Stomach (tissue), 9 donors: Measurements from ENCODE around the gene CTIF. TPM values are rescaled to one million over a fixed set of nuclear protein-coding genes. Genes with fewer than 3 reads are reported as not detected.

Experiments used
- DNase-seq, 2 donors: peaks; one replicate each; pipeline versions ENCODE4 v3.0.0 to v3.0.0-alpha.2; 2013 to 2019
- H3K27ac ChIP-seq, 5 donors: fragments of 200-600 bp in 4 of 5; sonication (generic) in 4 of 5; one replicate each; pipeline ENCODE4 v1.5.1; 2013 to 2019; ENCODE audit warnings: mild to moderate bottlenecking in 1 of 5, moderate library complexity in 1 of 5
- H3K27me3 ChIP-seq, 3 donors: fragments of 200-600 bp; sonication (generic); one replicate each; pipeline ENCODE4 v1.5.1; 2017 to 2019; ENCODE audit warnings: mixed run types in 1 of 3
- H3K36me3 ChIP-seq, 4 donors: fragments of 200-600 bp; sonication (generic); 1 replicate in 3 of 4; 2 replicates in 1 of 4; pipeline ENCODE4 v1.5.1; 2016 to 2019
- H3K4me1 ChIP-seq, 4 donors: fragments of 200-600 bp; sonication (generic); one replicate each; pipeline ENCODE4 v1.5.1; 2016 to 2019
- H3K4me3 ChIP-seq, 4 donors: fragments of 200-600 bp; sonication (generic) in 3 of 4; one replicate each; pipeline ENCODE4 v1.5.1; 2016 to 2019; ENCODE audit warnings: mild to moderate bottlenecking in 1 of 4
- H3K9me3 ChIP-seq, 4 donors: fragments of 200-600 bp; sonication (generic); one replicate each; pipeline ENCODE4 v1.5.1; 2016 to 2019
- CTCF ChIP-seq, 7 experiments: fragments of 450-650 bp in 4 of 7; fragments of 200-600 bp in 3 of 7; sonication (generic) in 3 of 7; IDR thresholded peaks; one replicate each; pipeline ENCODE4 v1.5.1; 2016 to 2019; ENCODE audit warnings: antibody characterized with exemption in 7 of 7, control low read depth in 2 of 7, mild to moderate bottlenecking in 1 of 7
- EP300 ChIP-seq: sonication (generic); formaldehyde crosslinking; IDR thresholded peaks from one replicate; pipeline ENCODE4 v1.6.1; 2017; ENCODE audit warnings: antibody characterized with exemption
- POLR2A ChIP-seq, 4 donors: fragments of 450-650 bp; IDR thresholded peaks; one replicate each; pipeline ENCODE4 v1.6.1; 2016; ENCODE audit warnings: antibody characterized with exemption in 4 of 4, control low read depth in 2 of 4, mild to moderate bottlenecking in 1 of 4, moderate library complexity in 1 of 4
- POLR2AphosphoS5 ChIP-seq, 3 donors: sonication (generic); formaldehyde crosslinking; IDR thresholded peaks; one replicate each; pipeline ENCODE4 v1.6.1; 2016; ENCODE audit warnings: antibody characterized with exemption in 3 of 3
- WGBS, 5 donors: extraction: QIAGEN DNeasy Blood & Tissue Kit in 3 of 5; methylation state at CpG; one replicate each; pipeline versions ENCODE4 v1.1.5 to v1.1.7; 2013 to 2018; 5-methylcytosine and 5-hydroxymethylcytosine counted together
- intact Hi-C: fragments of 100-400 bp; cut with DNase I; formaldehyde crosslinking; loops from one replicate; pipeline ENCODE4 v1.15.1; 2023; ENCODE audit warnings: low total_unique reads
- polyA plus RNA-seq, 3 donors: library from polyadenylated mRNA; stranded (reverse); fragments of 200-250 nt; gene quantifications; one replicate each; pipeline ENCODE4 v1.2.3, GENCODE V29; 2013
- total RNA-seq, 5 donors: library from RNA; depleted of rRNA; stranded (reverse); fragments of >200 nt; gene quantifications; one replicate each; pipeline versions ENCODE4 v1.1.0 to v1.2.3, GENCODE V29; 2014 to 2016
- donor health status: healthy with polysubstance abuse.
- donor health status: Bipolar disorder and iron deficiency.
- donor health status: healthy.

CTIF gene
- total and polyA plus RNA-seq, 8 donors, result 16.3 to 105 (median 30.3) TPM

GRCh38 chr18:48683661-48684060 is 144.8 kb downstream of the CTIF start:
- no peak overlapping the region for H3K4me3 ChIP-seq
- no peaks in the 10 kb centered on the region for H3K27me3 ChIP-seq
- DNase-seq, result no peak
- TF ChIP-seq POLR2AphosphoS5 (IDR thresholded peaks at IDR 0.05), result no peak
- TF ChIP-seq POLR2A (IDR thresholded peaks at IDR 0.05), result no peak
- no peak for TF ChIP-seq CTCF (IDR thresholded peaks at IDR 0.05)
- no peak for TF ChIP-seq EP300
- no peak overlapping the region for H3K27ac ChIP-seq
- WGBS, 5 donors, result 85 to 95% (median 94%) methylated on average over 3 to 4 of the region's 4 CpGs
- intact Hi-C loops, result no loop called here
- peaks cover 0 to 22% (median 15%) of the 10 kb centered on the region in 4 donors for H3K36me3 ChIP-seq
- H3K4me1 ChIP-seq, result peaks cover 0 to 20% (median 14%) of the 10 kb centered on the region in 4 donors
- no peaks in the 10 kb centered on the region for H3K9me3 ChIP-seq

- Histone ChIP-seq H3K4me3 (no peak overlapping the region), H3K36me3 (peaks cover 0 to 38% (median 25%) of the 10 kb centered on the region in 4 donors), H3K4me1 (no peaks in the 10 kb centered on the region), H3K9me3 (no peaks in the 10 kb centered on the region), H3K27ac (peak overlapping the region in 2 of 5 donors; percentile 25 to 60), H3K27me3 (no peaks in the 10 kb centered on the region)
- no peak for DNase-seq
- TF ChIP-seq CTCF (IDR thresholded peaks at IDR 0.05), result no peak
- TF ChIP-seq POLR2AphosphoS5 (IDR thresholded peaks at IDR 0.05), result peak in 1 of 3 donors; percentile 47
- TF ChIP-seq EP300, result peak; percentile 59
- no peak for TF ChIP-seq POLR2A (IDR thresholded peaks at IDR 0.05)
- intact Hi-C loops, result no loop called here
- 69 to 85% (median 82%) methylated on average over 10 of the region's 10 CpGs for WGBS, 5 donors
These were observed 148.7 kb downstream of the CTIF start for GRCh38 chr18:48687346-48688042.

GRCh38 chr18:48688961-48689360 is 150.1 kb downstream of the CTIF start:
- H3K36me3 ChIP-seq, result peaks cover 0 to 29% (median 19%) of the 10 kb centered on the region in 4 donors
- no peak overlapping the region for H3K4me3 ChIP-seq
- H3K9me3 ChIP-seq, result no peaks in the 10 kb centered on the region
- WGBS, 5 donors, result 90 to 94% (median 92%) methylated on average over 9 of the region's 9 CpGs
- TF ChIP-seq POLR2AphosphoS5 (IDR thresholded peaks at IDR 0.05) (no peak), POLR2A (IDR thresholded peaks at IDR 0.05) (no peak)
- no peak for DNase-seq
- H3K27ac ChIP-seq, result no peak overlapping the region
- intact Hi-C loops, result no loop called here
- no peaks in the 10 kb centered on the region for H3K27me3 ChIP-seq
- H3K4me1 ChIP-seq, result no peaks in the 10 kb centered on the region

- no peaks in the 10 kb centered on the region for H3K9me3 ChIP-seq
- no peaks in the 10 kb centered on the region for H3K27me3 ChIP-seq
- intact Hi-C loops, result no loop called here
- H3K36me3 ChIP-seq, result peaks cover 0 to 29% (median 19%) of the 10 kb centered on the region in 4 donors
- no peak overlapping the region for H3K27ac ChIP-seq
- DNase-seq, result no peak
- H3K4me3 ChIP-seq, result no peak overlapping the region
- H3K4me1 ChIP-seq, result no peaks in the 10 kb centered on the region
- WGBS, 5 donors, result 86 to 93% (median 89%) methylated on average over 3 to 4 of the region's 4 CpGs
- TF ChIP-seq CTCF (IDR thresholded peaks at IDR 0.05) (no peak), EP300 (no peak), POLR2AphosphoS5 (IDR thresholded peaks at IDR 0.05) (no peak), POLR2A (IDR thresholded peaks at IDR 0.05) (no peak)
These were observed 150.7 kb downstream of the CTIF start for GRCh38 chr18:48689548-48689947.

- Histone ChIP-seq H3K27ac (no peak overlapping the region), H3K36me3 (peaks cover 0 to 29% (median 19%) of the 10 kb centered on the region in 4 donors), H3K27me3 (no peaks in the 10 kb centered on the region), H3K9me3 (no peaks in the 10 kb centered on the region), H3K4me3 (no peak overlapping the region), H3K4me1 (no peaks in the 10 kb centered on the region)
- TF ChIP-seq POLR2AphosphoS5 (IDR thresholded peaks at IDR 0.05) (no peak), EP300 (no peak), POLR2A (IDR thresholded peaks at IDR 0.05) (no peak), CTCF (IDR thresholded peaks at IDR 0.05) (no peak)
- intact Hi-C loops, result no loop called here
- no peak for DNase-seq
- 79 to 93% (median 91%) methylated on average over 5 of the region's 5 CpGs for WGBS, 5 donors
These were observed 151.7 kb downstream of the CTIF start for GRCh38 chr18:48690494-48690893.
